ENCODE measurements around the gene BIRC5. TPM values are rescaled to one million over a fixed set of nuclear protein-coding genes. Genes with fewer than 3 reads are reported as not detected.

BIRC5 gene
- polyA plus RNA-seq, 1 donor (not counting 4 experiments of a cell fraction or from before 2014, with no cell fraction given): 11.5 TPM

- Histone ChIP-seq H3K9me1 (ENCODE audit: control insufficient read depth, extremely low read depth, insufficient read depth, low read length) (no peaks in the 10 kb centered on the region), H2AFZ (ENCODE audit: control insufficient read depth, low read length) (no peak overlapping the region), H4K20me1 (ENCODE audit: control insufficient read depth, extremely low read depth, insufficient read depth, low read length) (peaks cover 2% of the 10 kb centered on the region), H3K4me2 (ENCODE audit: control insufficient read depth, extremely low read depth, insufficient read depth, low read depth, low read length) (no peak overlapping the region), H3K79me2 (ENCODE audit: control insufficient read depth, insufficient read depth, low read length) (no peaks in the 10 kb centered on the region), H3K9ac (ENCODE audit: control insufficient read depth, extremely low read depth, insufficient read depth, low read length) (no peak overlapping the region), H3K27ac (ENCODE audit: control insufficient read depth, insufficient read depth, low read length) (no peak overlapping the region), H3K27me3 (ENCODE audit: control insufficient read depth, extremely low read depth, insufficient read depth, low read length) (peaks cover 35% of the 10 kb centered on the region), H3K4me1 (ENCODE audit: control insufficient read depth, extremely low read depth, insufficient read depth, low read length) (peaks cover 13% of the 10 kb centered on the region), H3K4me3 (ENCODE audit: control insufficient read depth in 2 of 3, extremely low read depth in 1 of 3, insufficient read depth in 2 of 3, low read depth in 1 of 3, low read length in 3 of 3) (no peak overlapping the region), H3K9me3 (ENCODE audit: control insufficient read depth, low read depth, low read length) (no peaks in the 10 kb centered on the region), H3K36me3 (ENCODE audit: control insufficient read depth in 2 of 2, extremely low read depth in 1 of 2, insufficient read depth in 2 of 2, low read length in 2 of 2) (no peaks in the 10 kb centered on the region)
- FAIRE-seq (no peak), DNase-seq (ENCODE audit: low read depth, low spot score) (no peak)
- no peak for TF ChIP-seq EZH2 (IDR thresholded peaks at IDR 0.05; ENCODE audit: low read length)
- TF ChIP-seq, protein P1, sequence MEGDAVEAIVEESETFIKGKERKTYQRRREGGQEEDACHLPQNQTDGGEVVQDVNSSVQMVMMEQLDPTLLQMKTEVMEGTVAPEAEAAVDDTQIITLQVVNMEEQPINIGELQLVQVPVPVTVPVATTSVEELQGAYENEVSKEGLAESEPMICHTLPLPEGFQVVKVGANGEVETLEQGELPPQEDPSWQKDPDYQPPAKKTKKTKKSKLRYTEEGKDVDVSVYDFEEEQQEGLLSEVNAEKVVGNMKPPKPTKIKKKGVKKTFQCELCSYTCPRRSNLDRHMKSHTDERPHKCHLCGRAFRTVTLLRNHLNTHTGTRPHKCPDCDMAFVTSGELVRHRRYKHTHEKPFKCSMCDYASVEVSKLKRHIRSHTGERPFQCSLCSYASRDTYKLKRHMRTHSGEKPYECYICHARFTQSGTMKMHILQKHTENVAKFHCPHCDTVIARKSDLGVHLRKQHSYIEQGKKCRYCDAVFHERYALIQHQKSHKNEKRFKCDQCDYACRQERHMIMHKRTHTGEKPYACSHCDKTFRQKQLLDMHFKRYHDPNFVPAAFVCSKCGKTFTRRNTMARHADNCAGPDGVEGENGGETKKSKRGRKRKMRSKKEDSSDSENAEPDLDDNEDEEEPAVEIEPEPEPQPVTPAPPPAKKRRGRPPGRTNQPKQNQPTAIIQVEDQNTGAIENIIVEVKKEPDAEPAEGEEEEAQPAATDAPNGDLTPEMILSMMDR (optimal IDR thresholded peaks at IDR 0.05 in 1 of 3, IDR thresholded peaks at IDR 0.05 in 1 of 3, conservative IDR thresholded peaks at IDR 0.05 in 1 of 3; ENCODE audit: extremely low read depth in 1 of 3, insufficient read depth in 2 of 3, low read length in 3 of 3): no peak
- dilution Hi-C loops (cut with MboI; ENCODE audit: extremely low pct_ligation_motif_present, low sequenced_read_pairs): no loop called here
These were observed 54.3 kb downstream of the BIRC5 start for GRCh38 chr17:78268191-78268874.

DNA sequence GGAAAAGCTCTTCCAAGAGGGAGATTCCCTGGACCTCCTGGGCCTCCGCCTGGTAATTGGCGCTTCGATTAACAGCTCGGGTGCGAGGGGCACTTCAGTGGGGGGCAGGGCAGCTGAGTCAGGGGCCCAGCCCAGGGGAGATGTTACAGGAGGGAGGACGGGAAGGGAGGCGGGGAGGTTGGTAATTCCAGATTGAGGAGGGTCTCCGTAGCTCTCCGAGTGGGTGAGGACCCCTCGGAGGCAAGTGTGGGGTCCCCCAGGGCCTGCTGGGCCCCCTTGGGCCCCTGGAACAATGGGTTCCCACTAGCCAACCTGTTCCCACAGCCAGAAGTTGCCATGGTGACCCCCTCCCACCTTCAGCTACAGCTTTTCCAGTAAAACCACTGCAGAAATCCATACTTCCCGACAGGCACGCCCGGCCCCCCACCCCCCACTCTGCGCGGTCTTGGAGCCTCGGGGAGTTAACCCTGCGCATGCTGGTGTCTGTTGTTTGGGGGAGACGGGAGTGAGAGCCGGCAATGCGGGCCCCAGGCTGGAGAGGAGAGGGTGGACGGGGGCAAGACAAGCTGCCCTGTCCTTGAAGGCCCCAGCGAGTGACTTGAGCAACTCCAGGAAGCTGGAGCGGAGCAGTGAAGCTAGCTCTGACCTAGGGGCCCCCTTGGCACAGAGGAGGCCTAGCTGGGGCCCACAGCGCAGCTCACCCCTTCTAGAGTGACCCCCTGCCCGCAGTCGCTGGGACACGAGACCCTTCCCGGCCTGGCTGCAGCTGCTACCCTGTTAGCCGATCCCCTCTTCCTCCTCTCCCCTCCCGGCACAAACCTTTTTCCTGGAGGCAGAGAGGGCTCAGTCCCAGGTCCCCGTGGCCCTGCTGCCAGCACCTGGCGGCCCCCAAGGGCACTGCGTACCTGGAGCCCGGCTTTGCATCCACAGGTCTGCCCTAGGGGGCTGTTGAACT lies 55.2 kb downstream of the BIRC5 start:
- TF ChIP-seq EZH2 (IDR thresholded peaks at IDR 0.05; ENCODE audit: low read length): no peak
- TF ChIP-seq, protein P1 (optimal IDR thresholded peaks at IDR 0.05 in 1 of 3, IDR thresholded peaks at IDR 0.05 in 1 of 3, conservative IDR thresholded peaks at IDR 0.05 in 1 of 3; ENCODE audit: extremely low read depth in 1 of 3, insufficient read depth in 2 of 3, low read length in 3 of 3): no peak
- FAIRE-seq (no peak), DNase-seq (ENCODE audit: low read depth, low spot score) (no peak)
- Histone ChIP-seq H3K4me3 (ENCODE audit: control insufficient read depth in 2 of 3, extremely low read depth in 1 of 3, insufficient read depth in 2 of 3, low read depth in 1 of 3, low read length in 3 of 3) (no peak overlapping the region), H3K4me1 (ENCODE audit: control insufficient read depth, extremely low read depth, insufficient read depth, low read length) (peaks cover 13% of the 10 kb centered on the region), H3K9ac (ENCODE audit: control insufficient read depth, extremely low read depth, insufficient read depth, low read length) (no peak overlapping the region), H3K36me3 (ENCODE audit: control insufficient read depth in 2 of 2, extremely low read depth in 1 of 2, insufficient read depth in 2 of 2, low read length in 2 of 2) (no peaks in the 10 kb centered on the region), H3K9me1 (ENCODE audit: control insufficient read depth, extremely low read depth, insufficient read depth, low read length) (no peaks in the 10 kb centered on the region), H2AFZ (ENCODE audit: control insufficient read depth, low read length) (no peak overlapping the region), H3K79me2 (ENCODE audit: control insufficient read depth, insufficient read depth, low read length) (no peaks in the 10 kb centered on the region), H3K4me2 (ENCODE audit: control insufficient read depth, extremely low read depth, insufficient read depth, low read depth, low read length) (no peak overlapping the region), H3K27ac (ENCODE audit: control insufficient read depth, insufficient read depth, low read length) (no peak overlapping the region), H3K9me3 (ENCODE audit: control insufficient read depth, low read depth, low read length) (no peaks in the 10 kb centered on the region), H4K20me1 (ENCODE audit: control insufficient read depth, extremely low read depth, insufficient read depth, low read length) (peaks cover 2% of the 10 kb centered on the region), H3K27me3 (ENCODE audit: control insufficient read depth, extremely low read depth, insufficient read depth, low read length) (peaks cover 35% of the 10 kb centered on the region)
- dilution Hi-C loops (cut with MboI; ENCODE audit: extremely low pct_ligation_motif_present, low sequenced_read_pairs): no loop called here

Data from keratinocyte (primary cell).